Stimulated activated CD8-positive, alpha-beta memory T cell treated with anti-CD3 and anti-CD28 coated beads, Interleukin-4, amount 100 ng/mL, for 48 hours (primary cell): Measurements from ENCODE around the gene CFAP57.

Experiments
- DNase-seq: peaks from one replicate; pipeline ENCODE4 v3.0.0-alpha.2; 2020

Gene CFAP57

GRCh38 chr1:43302721-43303470 lies 130.8 kb downstream of the CFAP57 start:
- no peak for DNase-seq

- no peak for DNase-seq
Observed at GRCh38 chr1:43303471-43304313, 131.6 kb downstream of the CFAP57 start.
